AG10803 (cell line): Measurements from ENCODE around the gene EWSR1.

Experiments used
- DNase-seq: peaks from one replicate; pipeline ENCODE4 v3.0.0; 2010; ENCODE audit warnings: low read depth
- H3K4me3 ChIP-seq: 2 replicates; pipeline ENCODE4 v1.5.1; 2011; ENCODE audit warnings: mild to moderate bottlenecking, low read length, control low read depth
- TF ChIP-seq, protein P1 (sequence below): conservative IDR thresholded peaks from 2 replicates; pipeline ENCODE4 v1.5.1; 2011; ENCODE audit warnings: mild to moderate bottlenecking, low read length, control low read depth, inconsistent platforms

Gene EWSR1

DNA sequence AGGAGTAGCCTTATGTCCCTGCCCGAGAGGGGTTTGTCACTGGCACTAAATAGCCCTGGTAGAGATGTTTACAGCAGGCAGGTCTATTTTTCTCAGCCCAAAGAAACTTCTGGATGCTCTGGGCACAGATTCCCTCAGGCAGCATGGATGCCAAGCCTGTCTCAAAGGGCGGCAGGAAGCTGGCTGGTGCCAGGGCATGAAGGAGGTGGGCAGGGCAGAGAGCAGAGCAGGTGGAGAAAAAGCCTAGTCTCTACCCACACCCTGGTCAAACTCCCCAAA, 34.3 kb downstream of the EWSR1 start:
- DNase-seq: no peak
- no peak overlapping the region for H3K4me3 ChIP-seq
- TF ChIP-seq, protein P1, sequence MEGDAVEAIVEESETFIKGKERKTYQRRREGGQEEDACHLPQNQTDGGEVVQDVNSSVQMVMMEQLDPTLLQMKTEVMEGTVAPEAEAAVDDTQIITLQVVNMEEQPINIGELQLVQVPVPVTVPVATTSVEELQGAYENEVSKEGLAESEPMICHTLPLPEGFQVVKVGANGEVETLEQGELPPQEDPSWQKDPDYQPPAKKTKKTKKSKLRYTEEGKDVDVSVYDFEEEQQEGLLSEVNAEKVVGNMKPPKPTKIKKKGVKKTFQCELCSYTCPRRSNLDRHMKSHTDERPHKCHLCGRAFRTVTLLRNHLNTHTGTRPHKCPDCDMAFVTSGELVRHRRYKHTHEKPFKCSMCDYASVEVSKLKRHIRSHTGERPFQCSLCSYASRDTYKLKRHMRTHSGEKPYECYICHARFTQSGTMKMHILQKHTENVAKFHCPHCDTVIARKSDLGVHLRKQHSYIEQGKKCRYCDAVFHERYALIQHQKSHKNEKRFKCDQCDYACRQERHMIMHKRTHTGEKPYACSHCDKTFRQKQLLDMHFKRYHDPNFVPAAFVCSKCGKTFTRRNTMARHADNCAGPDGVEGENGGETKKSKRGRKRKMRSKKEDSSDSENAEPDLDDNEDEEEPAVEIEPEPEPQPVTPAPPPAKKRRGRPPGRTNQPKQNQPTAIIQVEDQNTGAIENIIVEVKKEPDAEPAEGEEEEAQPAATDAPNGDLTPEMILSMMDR: no peak

DNA sequence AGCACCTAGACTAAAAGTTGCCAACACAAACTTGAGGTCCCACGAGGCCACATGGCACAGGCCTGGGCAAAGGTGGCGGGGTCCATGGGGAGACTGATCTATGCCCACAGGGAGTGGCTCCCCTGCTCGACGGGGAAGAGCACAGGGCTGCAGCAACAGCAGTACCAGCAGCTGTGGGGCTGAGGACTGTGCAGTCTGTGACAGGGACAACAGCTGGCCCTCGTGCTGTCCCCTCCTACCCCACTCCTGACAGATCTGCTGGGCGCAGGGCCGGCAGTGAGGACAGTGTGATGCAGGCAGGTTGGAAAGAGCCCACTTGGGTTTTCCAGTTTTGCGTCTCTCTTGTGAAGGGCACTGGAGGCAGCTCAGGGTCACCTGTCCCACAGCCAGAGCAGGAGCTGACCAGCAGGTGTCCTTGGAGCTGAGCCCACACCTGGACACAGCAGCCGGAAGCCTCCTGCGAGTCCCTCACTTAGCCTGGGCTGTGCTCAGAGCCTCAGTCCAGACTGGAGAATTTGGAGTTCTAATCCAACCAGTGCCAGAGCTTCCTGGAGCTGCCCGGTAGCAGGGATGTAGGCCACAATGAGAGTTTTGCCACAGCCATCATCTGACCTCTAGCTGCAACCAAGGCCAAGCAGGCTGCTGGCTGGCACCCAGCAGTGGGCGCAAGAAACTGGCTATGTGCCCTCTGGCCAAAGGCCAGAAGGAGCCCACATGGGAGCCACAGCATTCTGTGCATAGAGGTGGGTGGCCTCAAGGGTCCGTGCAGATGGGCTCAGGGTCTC, 34.8 kb downstream of the EWSR1 start:
- no peak for DNase-seq
- H3K4me3 ChIP-seq: no peak overlapping the region
- TF ChIP-seq, protein P1: no peak

DNA sequence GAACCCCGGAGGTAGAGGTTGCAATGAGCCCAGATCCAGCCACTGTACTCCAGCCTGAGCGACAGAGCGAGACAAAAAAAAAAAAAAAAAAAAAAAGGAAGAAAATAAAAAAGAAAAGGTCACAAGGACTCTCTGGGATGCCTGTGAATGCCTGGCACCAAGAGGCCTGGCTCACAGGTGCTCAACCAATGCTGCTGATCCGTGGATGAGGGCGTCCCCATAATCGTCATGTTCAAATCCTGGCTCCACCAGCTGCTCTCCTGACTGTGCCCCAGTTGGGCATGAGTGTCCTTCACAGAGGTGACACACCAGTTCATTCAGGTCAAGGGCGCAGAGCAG, 37.7 kb downstream of the EWSR1 start:
- TF ChIP-seq, protein P1: no peak
- DNase-seq: no peak
- H3K4me3 ChIP-seq: 0 out of 2 replicates have a peak overlapping the region, but pooled peaks have one; percentile 12

DNA sequence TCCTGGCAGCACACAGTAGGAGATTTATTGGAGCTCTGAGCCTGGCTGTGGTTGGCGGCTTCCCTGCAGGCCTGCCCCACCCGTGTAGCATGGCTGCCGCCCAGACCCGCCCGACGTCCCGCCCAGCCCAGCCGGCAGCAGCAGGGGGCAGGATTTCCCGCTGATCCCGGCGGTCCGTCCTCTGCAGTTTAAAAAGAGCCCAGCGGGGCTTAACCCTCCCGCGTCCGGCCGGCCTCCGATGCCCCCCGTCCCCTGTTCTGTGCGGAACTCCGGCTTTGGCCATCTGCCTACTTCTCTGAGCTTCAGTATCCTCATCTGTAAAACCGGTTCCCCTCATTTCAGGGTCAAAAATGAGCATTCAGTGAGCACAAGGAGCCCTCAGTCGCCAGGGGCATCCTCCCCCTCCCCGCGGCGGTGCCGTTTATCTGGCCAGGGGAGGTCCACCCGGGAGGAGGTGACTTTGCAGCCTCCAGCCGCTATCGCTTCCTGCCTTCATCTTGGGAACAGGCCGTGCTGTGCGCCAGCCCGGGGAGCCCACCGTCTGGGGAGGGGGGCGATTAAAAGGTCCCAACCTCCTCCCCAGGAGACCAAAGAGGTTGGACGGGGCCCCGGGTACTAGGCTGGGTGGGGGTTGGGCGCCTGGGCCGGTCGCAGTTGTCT, 38.2 kb downstream of the EWSR1 start, which contains the start of gene GAS2L1:
GAS2L1 (plus strand) TSS at position 476 of the 660 bp plus-strand sequence. CDS start 1,456 bp downstream, outside the sequence.
- peak within 1 kb of the TSS; percentile 81 for H3K4me3 ChIP-seq
- TF ChIP-seq, protein P1: peak; percentile 58
- peak; percentile 78 for DNase-seq

DNA sequence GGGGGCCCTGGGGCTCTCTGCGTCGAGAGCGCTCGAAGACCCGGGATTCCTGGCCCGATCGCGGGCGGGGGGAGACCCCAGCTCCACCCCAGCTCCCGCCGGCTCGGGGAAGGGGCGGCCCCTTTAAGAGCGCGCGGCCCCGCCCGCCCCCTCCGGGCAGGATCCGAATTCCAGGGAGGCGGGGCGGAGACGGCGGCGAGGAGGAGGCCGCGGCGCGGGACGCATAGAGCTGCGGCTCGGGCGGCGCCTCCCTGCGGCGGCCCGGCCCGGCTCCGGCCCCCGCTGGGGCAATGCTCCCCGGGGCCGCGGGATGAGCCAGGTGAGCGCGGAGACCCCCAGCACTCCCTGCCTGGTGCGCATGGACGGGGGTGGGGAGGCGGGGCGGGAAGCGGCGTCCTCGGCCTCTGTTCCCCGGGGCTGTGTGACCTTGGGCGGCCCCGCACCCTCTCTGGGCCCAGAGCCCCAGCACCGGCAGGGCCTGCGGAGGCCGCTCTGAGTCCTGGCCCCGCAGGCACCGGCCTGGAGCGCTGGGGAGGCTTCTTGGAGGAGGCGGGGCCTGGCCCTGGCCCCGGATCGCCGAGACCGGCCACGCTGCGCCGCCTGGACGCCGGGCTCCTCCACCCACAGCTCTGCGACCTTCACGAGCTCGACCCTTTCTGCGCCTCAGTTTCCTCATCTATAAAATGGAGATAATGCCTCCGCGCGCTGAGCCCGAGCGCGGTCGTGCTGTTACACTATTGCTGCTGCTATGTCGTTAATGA, 38.9 kb downstream of the EWSR1 start:
- peak; percentile 71 for DNase-seq
- TF ChIP-seq, protein P1: no peak
- H3K4me3 ChIP-seq: peak overlapping the region; percentile 81

DNA sequence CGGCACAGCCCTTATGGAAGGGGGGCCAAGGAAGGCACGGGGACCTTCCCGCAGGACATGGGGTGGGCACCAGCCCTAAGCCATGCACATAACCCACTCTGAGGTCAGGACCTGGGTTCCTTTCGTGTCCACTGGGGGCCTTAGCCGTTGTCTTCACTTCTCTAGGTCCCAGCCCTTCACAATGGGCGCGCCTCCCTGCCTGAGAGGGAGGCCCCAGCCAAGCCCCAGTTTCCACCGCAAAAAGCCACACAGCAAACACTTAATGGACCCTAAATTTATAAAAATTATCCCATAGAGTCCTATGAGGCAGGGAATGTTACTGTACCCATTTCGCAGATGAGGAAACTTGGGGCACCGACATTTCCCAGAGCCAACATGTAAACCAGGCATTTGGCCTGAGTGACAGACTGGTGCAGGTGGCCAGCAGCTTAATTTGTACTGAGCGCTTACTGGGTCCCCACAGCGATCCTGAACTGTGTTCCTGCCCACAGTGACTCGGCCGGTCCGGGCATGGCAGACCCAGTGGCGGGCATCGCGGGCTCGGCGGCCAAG, 39.6 kb downstream of the EWSR1 start:
- no peak for DNase-seq
- peak overlapping the region; percentile 81 for H3K4me3 ChIP-seq
- TF ChIP-seq, protein P1: no peak
